ENCODE data around the gene PROSER1.

Gene PROSER1

GRCh38 chr13:38969187-38969586 is 68.7 kb downstream of the PROSER1 start:
- in situ Hi-C loops (cut with HindIII; ENCODE audit: low pct_ligation_motif_present, low pct_unique_long_range_greater_than_20kb, low sequenced_read_pairs), result no loop called here

GRCh38 chr13:38967446-38967845 is 70.4 kb downstream of the PROSER1 start:
- in situ Hi-C loops (cut with HindIII; ENCODE audit: low pct_ligation_motif_present, low pct_unique_long_range_greater_than_20kb, low sequenced_read_pairs), result no loop called here
- no peak for DNase-seq

More at GRCh38 chr13:38969187-38969586, 68.7 kb downstream of the PROSER1 start:
- no peak for DNase-seq

GRCh38 chr13:38965281-38965680 is 72.6 kb downstream of the PROSER1 start:
- in situ Hi-C loops (cut with HindIII; ENCODE audit: low pct_ligation_motif_present, low pct_unique_long_range_greater_than_20kb, low sequenced_read_pairs), result no loop called here
- no peak for DNase-seq

GRCh38 chr13:38960175-38960574 is 77.7 kb downstream of the PROSER1 start:
- in situ Hi-C loops (cut with HindIII; ENCODE audit: low pct_ligation_motif_present, low pct_unique_long_range_greater_than_20kb, low sequenced_read_pairs), result no loop called here
- DNase-seq, result no peak
